Mesothelial cell of epicardium (in vitro differentiated cells): ENCODE data around the gene NKIRAS1. TPM values are rescaled to one million over a fixed set of nuclear protein-coding genes. Genes with fewer than 3 reads are reported as not detected.
"Not testable (repeated sequence)": the region's sequence is repeated elsewhere in the genome, so short reads cannot be mapped to it uniquely, and the experiment has no call there.

Source experiments
- DNase-seq, 2 experiments: peaks; one replicate each; pipeline ENCODE4 v3.0.0; 2021; ENCODE audit warnings: low spot score in 2 of 2; ENCODE audit not compliant: unreplicated experiment in 2 of 2
- H3K27ac Mint-ChIP-seq: 2 replicates; pipeline ENCODE4 v1.8.0; 2021; ENCODE audit warnings: mixed read lengths
- H3K27me3 Mint-ChIP-seq: 2 replicates; pipeline ENCODE4 v1.8.0; 2021; ENCODE audit warnings: low read depth, mixed read lengths
- H3K36me3 Mint-ChIP-seq: 2 replicates; pipeline ENCODE4 v1.8.0; 2021; ENCODE audit warnings: mixed read lengths
- H3K4me1 Mint-ChIP-seq: 2 replicates; pipeline ENCODE4 v1.8.0; 2021; ENCODE audit warnings: mixed read lengths
- H3K4me3 Mint-ChIP-seq: 2 replicates; pipeline ENCODE4 v1.8.0; 2021; ENCODE audit warnings: mild to moderate bottlenecking, moderate library complexity, mixed read lengths
- H3K9me3 Mint-ChIP-seq: 2 replicates; pipeline ENCODE4 v1.8.0; 2021; ENCODE audit warnings: mixed read lengths
- total RNA-seq: library from RNA; stranded (reverse); gene quantifications from 3 replicates; pipeline ENCODE4 v1.2.1, GENCODE V29; 2021
- TF ChIP-seq, protein P1 (sequence below): fragments of 200-600 bp; sonication (generic); IDR thresholded peaks from one replicate; pipeline ENCODE4 v1.5.0; 2021; ENCODE audit warnings: antibody characterized with exemption; ENCODE audit not compliant: unreplicated experiment

The NKIRAS1 gene
- total RNA-seq, 1 donor from 2014 or later = 8.7 TPM

DNA sequence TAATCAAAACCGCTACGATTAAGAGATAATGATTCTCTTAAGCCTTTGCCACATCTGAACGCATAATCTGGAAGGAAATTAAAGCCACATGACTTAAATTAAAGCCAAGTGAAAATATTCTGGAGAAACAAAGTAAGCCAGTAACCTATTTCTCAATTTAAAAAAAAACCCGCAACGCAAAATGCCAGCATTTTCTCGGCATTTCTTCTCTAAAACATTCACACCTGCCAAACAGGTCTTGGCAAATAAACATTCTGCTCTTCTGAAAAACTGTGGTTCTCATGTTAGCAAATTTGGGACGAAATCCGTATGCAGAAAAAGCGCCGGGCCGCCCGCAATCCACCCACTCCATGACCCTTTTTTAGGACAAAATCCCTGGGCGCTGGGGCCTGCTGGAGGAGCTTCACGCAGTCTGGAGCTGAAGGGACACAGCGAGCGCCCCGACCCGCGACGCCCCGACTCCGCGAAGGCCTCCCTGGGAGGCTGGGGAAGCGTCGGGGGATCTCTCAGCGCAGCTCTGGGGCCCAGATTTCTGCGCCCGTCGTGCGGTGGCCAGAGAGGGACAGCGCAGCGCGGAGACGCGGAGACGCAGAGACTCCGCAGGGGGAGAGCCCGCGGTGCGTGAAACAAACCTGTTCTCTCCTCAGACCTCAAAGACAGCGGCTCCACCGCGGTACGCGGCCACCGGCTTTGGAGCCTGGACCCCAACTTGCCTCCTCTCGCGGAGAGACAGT, 471 bp downstream of the NKIRAS1 start:
- Mint-ChIP-seq H3K4me3 (peak overlapping the region; percentile 100), H3K27me3 (no peaks in the 10 kb centered on the region), H3K27ac (peak overlapping the region; percentile 97), H3K9me3 (no peaks in the 10 kb centered on the region), H3K36me3 (peaks cover 23% of the 10 kb centered on the region), H3K4me1 (peaks cover 57% of the 10 kb centered on the region)
- peak in 1 of 2 experiments; percentile 35 for DNase-seq
- TF ChIP-seq, protein P1, sequence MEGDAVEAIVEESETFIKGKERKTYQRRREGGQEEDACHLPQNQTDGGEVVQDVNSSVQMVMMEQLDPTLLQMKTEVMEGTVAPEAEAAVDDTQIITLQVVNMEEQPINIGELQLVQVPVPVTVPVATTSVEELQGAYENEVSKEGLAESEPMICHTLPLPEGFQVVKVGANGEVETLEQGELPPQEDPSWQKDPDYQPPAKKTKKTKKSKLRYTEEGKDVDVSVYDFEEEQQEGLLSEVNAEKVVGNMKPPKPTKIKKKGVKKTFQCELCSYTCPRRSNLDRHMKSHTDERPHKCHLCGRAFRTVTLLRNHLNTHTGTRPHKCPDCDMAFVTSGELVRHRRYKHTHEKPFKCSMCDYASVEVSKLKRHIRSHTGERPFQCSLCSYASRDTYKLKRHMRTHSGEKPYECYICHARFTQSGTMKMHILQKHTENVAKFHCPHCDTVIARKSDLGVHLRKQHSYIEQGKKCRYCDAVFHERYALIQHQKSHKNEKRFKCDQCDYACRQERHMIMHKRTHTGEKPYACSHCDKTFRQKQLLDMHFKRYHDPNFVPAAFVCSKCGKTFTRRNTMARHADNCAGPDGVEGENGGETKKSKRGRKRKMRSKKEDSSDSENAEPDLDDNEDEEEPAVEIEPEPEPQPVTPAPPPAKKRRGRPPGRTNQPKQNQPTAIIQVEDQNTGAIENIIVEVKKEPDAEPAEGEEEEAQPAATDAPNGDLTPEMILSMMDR = no peak

DNA sequence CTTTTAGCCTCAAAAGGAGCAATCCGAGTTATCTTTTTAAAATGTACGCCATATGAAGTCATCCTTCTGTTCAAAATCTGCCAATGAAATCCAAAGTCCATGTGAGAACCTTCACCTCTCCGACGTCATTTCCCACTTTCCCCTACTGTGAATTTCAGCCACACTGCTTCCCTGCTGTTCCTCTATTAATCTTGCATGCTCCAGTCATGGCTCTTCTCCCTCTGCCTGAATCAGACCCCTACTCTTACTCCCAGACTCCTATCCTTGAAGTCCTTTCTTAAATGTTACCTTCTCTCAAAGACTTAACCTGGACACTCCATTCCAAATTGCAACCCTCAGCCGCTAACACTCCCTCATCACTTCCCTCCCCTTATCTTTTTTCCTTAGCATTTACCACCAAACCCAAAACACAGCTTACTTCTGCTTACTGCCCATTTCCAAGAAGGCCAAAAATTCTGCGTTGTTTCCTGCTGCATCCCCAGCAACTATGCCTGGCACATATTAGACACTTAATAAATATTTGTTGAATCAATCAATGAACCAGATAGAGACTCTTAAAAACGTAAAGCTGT, 1.2 kb downstream of the NKIRAS1 start:
- peak overlapping the region; percentile 97 for H3K27ac Mint-ChIP-seq
- no peaks in the 10 kb centered on the region for H3K9me3 Mint-ChIP-seq
- peaks cover 25% of the 10 kb centered on the region for H3K36me3 Mint-ChIP-seq
- peaks cover 57% of the 10 kb centered on the region for H3K4me1 Mint-ChIP-seq
- TF ChIP-seq, protein P1 = no peak
- DNase-seq = no peak
- H3K4me3 Mint-ChIP-seq = peak overlapping the region; percentile 100
- no peaks in the 10 kb centered on the region for H3K27me3 Mint-ChIP-seq

DNA sequence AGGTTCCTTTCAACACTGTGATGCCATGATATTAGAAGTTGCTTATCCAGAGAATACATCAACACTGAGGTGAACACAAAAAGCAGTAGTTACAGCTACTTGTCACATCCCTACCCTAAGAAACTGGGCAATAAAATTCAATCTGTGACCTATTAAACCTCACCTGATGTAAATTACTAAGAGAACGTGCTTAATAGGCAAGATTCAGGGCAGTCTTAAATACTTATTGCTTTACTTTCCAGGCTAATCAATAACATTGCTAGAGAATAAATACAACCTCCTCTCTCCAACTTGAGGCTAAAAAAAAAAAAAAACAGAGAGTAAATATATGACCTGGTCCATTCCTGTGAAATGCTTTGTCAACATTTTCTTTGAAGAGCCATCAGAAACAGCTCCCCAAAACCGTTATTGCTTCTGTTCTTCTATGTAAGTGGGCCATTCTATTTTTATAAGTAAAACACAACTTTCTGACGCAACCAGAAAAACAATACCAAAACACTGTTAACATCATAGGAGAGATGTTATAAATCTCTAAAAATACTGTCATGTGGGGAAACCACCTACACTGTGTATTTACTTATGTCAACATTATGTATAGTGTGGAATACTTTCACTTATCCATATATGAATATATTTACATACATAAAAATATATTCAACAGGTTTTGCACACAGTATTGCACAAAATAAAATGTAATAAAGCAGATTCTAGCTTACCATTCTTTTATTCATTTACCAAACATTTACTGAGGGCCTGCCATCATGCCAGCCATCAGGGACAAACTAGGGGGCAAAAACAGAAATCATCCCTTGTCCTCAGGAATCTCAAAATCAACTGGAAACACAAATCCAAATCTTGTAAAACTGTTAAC, 2.7 kb downstream of the NKIRAS1 start:
- Mint-ChIP-seq H3K36me3 (peaks cover 18% of the 10 kb centered on the region), H3K27me3 (no peaks in the 10 kb centered on the region), H3K9me3 (no peaks in the 10 kb centered on the region), H3K4me3 (no peak overlapping the region), H3K27ac (no peak overlapping the region), H3K4me1 (peaks cover 43% of the 10 kb centered on the region)
- no peak for DNase-seq
- TF ChIP-seq, protein P1 = no peak

DNA sequence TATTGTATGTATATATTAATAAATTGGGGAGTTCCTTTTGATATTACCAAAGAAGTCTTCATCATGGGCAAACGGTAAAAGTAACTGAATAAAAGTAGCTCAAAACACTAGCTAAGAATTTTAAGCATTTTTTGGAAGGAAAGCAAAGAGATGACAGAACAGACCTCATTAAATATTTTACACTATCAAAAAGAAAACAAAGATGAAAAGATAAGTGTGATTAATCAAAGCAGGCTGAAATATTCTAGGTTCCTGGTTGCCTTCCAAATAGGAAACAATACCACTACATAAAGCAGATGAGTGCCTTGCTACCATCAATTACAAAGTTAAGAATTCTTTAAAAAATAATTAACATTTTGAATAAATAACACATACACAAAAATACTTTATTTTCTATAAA, 3.6 kb downstream of the NKIRAS1 start:
- TF ChIP-seq, protein P1 = no peak
- Mint-ChIP-seq H3K36me3 (peaks cover 15% of the 10 kb centered on the region), H3K27ac (no peak overlapping the region), H3K9me3 (no peaks in the 10 kb centered on the region), H3K4me1 (peaks cover 34% of the 10 kb centered on the region), H3K4me3 (no peak overlapping the region), H3K27me3 (no peaks in the 10 kb centered on the region)
- DNase-seq = no peak

DNA sequence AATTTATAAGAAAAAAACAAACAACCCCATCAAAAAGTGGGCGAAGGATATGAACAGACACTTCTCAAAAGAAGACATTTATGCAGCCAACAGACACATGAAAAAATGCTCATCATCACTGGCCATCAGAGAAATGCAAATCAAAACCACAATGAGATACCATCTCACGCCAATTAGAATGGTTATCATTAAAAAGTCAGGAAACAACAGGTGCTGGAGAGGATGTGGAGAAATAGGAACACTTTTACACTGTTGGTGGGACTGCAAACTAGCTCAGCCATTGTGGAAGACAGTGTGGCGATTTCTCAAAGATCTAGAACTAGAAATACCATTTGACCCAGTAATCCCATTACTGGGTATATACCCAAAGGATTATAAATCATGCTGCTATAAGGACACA, 4.5 kb downstream of the NKIRAS1 start:
- H3K27me3 Mint-ChIP-seq, H3K36me3 Mint-ChIP-seq, H3K9me3 Mint-ChIP-seq, H3K27ac Mint-ChIP-seq, DNase-seq, H3K4me3 Mint-ChIP-seq: not testable (repeated sequence)
- peaks cover 28% of the 10 kb centered on the region for H3K4me1 Mint-ChIP-seq

DNA sequence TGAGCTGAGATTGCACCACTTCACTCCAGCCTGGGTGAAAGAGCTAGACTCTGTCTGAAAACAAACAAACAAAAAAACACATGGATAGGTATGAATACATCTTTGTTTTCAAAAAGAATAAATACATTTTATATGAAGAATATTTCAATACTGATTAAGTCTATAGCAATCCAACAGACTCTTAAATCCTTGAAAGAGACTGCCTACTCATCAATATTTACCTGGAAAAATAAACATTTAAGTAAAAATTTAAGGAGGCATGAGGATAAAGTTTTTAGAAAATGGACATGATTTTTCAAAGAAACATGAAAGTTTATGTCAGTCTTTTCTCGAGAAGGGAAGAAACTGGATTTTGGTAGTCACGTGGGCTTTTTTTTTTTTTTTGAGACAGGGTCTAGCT, 5.4 kb downstream of the NKIRAS1 start:
- H3K36me3 Mint-ChIP-seq = peaks cover 10% of the 10 kb centered on the region
- peaks cover 28% of the 10 kb centered on the region for H3K4me1 Mint-ChIP-seq
- H3K9me3 Mint-ChIP-seq = no peaks in the 10 kb centered on the region
- H3K27me3 Mint-ChIP-seq = no peaks in the 10 kb centered on the region
- no peak for DNase-seq
- H3K4me3 Mint-ChIP-seq = no peak overlapping the region
- TF ChIP-seq, protein P1 = no peak
- no peak overlapping the region for H3K27ac Mint-ChIP-seq
